ENCODE measurements around the gene AIF1. TPM values are rescaled to one million over a fixed set of nuclear protein-coding genes. Genes with fewer than 3 reads are reported as not detected.
A peak's percentile ranks its signal among the peaks of the same experiment; 100 is the strongest.
"Not testable (repeated sequence)": the region's sequence is repeated elsewhere in the genome, so short reads cannot be mapped to it uniquely, and the experiment has no call there.

The AIF1 gene
- polyA plus RNA-seq, 4 donors, result 61.0 to 92.7 (median 73.5) TPM

GRCh38 chr6:31580438-31580740 lies 34.6 kb upstream of the AIF1 start:
- no peak for DNase-seq (ENCODE audit: low read depth in 4 of 4, low spot score in 2 of 4)

DNA sequence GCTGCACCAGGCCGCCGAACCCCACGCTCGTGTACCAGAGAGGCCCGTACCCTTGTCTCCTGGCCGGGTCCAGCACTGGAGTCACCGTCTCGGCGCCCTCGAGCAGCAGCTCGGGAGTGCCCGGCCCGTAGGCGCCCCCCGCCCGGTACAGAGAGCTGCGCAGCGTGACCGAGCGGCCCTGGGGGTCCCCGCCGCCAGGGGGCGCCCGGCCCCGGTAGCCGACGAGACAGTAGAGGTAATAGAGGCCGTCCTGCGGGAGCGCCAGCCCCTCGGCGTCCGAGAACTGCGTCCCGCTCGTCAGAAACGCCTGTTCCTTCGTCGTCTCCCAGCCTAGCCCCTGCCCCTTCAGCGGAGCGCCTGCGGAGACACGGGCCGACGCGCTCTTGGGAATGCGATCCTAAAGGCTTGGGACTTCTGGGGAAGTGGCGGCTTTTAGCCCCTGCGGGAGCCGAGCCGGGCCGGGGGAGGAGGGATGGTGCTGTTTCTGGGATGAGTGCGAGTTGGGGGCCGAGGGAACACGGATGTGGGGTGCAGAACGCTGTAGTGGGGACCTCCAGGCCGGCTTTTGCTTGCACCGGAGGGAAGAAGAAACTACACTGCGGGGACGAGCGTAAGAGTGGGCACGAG lies 34.1 kb upstream of the AIF1 start:
- peak; percentile 63 to 80 (median 73) for DNase-seq (ENCODE audit: low read depth in 4 of 4, low spot score in 2 of 4)

DNA sequence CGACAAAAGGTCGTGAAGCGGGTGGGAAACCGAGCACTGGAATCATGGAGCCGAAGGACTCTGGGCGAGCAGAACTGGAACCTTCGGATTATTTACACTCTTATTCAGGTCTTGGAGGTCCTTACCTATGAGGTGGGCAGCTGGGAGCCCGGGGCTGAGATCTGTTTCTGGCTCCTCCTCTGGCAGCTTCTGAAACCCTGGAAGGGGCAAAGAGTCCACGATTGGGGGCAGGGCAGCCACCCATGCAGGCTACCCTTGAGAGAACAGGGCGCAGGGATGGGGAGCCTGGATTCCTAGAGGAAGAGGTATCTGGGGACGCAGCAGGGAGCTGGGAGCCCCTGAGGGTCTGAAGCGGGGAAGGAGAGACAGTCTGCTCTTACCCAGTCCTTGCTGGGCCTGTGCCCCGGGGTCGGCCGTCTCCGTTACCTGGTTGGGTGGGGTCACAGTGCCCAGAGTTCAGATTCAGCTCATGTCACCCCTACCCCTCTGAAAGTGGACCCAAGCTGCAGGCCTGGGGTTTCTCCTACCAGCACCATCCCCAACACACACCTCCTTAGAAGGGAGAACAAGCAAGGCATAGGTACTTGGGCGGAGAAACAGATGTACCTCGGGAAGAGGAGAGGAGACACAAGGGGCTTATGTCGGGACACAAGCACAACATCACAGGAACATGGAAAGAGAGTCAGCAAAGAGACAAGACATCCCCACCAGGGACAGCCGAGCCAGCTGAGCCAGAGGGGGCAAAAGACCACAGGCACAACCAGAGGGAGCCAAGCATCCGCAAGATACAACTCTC lies 33.4 kb upstream of the AIF1 start:
- peak in 1 of 4 donors; percentile 28 for DNase-seq (ENCODE audit: low read depth in 4 of 4, low spot score in 2 of 4)

DNA sequence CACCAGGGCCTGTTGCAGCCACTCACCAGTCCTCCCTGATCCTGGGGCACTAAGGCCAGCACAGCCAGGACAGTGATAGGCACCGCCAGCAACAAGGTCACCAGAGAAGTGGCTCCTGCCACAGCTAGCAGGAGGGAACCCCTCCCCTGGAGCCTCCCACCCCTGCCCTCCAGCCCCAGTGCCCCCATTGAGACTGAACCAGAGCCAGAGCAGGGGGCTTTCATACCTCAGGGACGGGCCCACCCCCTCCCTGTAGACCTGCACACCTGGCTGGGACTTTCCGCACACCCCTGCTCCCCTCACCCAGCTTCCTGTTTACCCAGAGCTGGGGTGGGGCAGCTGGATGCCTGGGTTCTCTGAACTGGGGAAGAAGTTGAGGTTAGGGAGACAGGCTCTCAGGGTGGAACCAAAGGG lies 32.8 kb upstream of the AIF1 start, which contains the start of gene LTB:
TSS of gene LTB (minus strand) at position 195 of the 414 bp plus-strand sequence. CDS start at position 188, 7 bp downstream.
- no peak for DNase-seq (ENCODE audit: low read depth in 4 of 4, low spot score in 2 of 4)

DNA sequence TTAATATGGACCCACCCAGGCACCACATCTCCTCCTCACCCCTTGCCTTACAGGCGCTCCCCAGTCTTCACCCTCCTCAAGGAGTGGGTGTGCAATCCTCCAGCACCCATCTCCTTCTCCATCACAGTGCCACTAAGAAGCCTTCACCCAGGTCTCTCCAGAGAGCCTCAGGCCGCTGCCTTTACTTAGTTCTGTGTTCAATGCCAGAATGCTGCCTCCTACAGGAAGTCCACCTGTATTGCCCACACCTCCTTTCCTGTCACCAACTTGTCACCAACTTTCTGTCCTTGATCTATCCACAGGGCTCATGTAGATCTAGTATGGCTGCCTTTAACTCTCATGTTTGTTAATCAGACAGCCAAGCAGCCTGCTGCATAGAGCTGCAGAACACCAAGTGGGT lies 29.5 kb upstream of the AIF1 start:
- DNase-seq (ENCODE audit: low read depth in 4 of 4, low spot score in 2 of 4), result no peak

DNA sequence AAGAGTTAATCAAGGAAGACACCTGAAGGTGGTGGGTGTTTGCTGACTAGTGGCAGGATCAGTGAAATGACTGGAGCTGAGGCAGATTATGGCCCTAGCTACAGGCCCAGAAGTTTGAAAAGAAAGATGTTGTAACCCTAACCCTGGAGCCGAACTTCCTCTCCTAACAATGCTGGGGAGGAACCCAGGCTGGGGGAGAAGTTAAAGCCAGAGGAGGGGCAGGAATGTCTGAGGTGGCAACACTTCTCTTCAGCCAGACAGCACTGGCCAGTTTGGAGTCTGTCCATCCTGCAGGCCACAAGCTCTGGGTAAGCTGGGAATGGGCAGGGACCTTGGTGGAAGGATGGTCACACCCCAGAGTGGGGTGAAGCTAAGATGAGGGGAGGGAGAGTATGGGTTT lies 29.0 kb upstream of the AIF1 start, which contains the start of gene LST1:
TSS of gene LST1 (plus strand) at position 270 of the 400 bp plus-strand sequence. CDS start 1,023 bp downstream, outside the sequence.
- no peak for DNase-seq (ENCODE audit: low read depth in 4 of 4, low spot score in 2 of 4)

- DNase-seq (ENCODE audit: low read depth in 4 of 4, low spot score in 2 of 4), result no peak
Observed at GRCh38 chr6:31586599-31587281, 28.3 kb upstream of the AIF1 start.

DNA sequence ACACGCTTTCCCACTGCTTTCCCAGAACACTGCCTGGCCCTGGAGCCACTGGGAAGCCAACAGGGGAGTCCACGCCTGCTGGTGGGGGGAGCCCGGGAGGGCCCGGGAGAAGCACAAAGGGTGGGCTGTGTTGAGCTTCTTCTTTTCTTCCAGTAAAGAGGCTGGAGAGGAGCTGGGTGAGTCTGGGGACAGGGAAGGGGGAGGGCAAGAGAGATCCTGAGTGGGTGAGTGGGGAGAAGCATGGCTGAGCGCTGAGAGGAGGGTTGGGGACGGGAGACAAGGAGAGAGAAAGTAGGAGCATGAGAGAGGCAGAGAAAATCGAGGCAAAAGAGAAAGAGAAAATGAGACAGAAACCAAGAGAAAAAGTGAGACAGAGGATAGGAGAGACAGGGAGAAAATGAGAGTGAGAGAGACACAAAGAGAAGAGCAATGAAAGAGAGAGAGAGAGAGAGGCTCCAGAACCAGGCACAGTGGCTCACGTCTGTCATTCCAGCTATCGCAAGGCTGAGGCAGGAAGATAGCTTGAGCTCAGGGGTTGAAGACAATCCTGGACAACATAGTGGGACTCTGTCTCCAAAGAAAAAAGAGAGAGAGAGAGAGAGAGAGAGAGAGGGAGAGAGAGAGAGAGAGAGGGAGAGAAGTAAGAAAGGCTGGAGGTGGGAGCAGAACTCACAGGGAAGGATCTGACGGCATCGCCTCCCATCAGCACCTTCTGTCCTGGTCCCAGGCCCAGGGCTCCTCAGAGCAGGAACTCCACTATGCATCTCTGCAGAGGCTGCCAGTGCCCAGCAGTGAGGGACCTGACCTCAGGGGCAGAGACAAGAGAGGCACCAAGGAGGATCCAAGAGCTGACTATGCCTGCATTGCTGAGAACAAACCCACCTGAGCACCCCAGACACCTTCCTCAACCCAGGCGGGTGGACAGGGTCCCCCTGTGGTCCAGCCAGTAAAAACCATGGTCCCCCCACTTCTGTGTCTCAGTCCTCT lies 26.9 kb upstream of the AIF1 start:
- no peak for DNase-seq (ENCODE audit: low read depth in 4 of 4, low spot score in 2 of 4)

DNA sequence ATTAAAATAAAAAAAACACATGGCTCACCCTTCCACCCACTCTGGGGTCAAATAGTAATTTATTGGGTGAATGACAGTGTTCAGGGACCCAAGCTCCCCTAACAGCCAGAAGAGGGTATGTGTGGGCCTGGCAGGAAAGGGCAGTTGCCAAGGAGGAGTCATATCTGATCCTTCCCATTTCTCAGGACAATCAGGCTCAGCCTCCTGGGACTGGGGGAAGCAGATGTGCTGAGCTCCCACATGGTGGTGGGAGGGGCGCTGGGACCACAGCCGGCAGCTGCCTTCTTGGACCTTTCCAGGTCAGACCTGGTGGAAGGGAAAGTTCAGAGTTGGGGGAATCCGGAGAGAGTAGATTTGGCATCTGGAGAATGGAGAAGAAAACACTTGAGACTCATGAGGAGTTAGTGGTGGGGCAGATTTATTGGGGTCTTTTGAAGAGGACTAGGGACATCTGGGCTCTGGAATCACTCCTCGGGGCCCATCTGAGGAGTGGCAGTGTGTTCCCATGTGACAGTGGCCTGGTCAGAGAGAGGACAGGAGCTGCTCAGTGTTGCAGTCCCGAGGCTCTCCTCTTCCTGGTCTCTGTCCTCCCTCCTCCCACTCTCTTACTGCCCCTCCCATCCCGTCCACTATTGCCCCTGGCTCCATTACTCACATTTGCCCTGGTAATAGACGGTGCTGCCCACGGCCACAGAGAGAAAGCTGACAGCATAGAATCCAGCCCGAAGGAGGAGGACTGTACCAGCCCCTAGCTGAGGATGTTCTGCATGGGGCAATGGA lies 26.0 kb upstream of the AIF1 start:
- no peak for DNase-seq (ENCODE audit: low read depth in 4 of 4, low spot score in 2 of 4)

DNA sequence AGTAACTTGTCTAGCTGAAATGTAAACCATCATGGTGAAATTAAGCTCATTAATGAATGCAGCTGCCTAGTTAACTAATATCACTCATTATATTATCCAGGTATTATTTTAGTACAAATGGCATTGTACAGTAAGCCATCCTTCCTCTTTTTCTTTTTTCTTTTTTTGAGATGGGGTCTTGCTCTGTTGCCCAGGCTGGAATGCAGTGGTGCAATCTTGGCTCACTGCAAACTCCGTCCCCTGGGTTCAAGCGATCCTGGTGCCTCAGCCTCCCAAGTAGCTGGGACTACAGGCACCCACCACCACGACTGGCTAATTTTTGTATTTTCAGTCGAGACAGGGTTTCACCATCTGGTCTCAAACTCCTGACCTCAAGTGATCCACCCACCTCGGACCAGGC lies 24.3 kb upstream of the AIF1 start:
- DNase-seq (ENCODE audit: low read depth in 4 of 4, low spot score in 2 of 4), result not testable (repeated sequence)

- no peak for DNase-seq (ENCODE audit: low read depth in 4 of 4, low spot score in 2 of 4)
Observed at GRCh38 chr6:31592396-31592771, 22.6 kb upstream of the AIF1 start.

GRCh38 chr6:31597006-31597405 lies 18.0 kb upstream of the AIF1 start:
- no peak for DNase-seq (ENCODE audit: low read depth in 4 of 4, low spot score in 2 of 4)

GRCh38 chr6:31607317-31607716 lies 7.7 kb upstream of the AIF1 start:
- no peak for DNase-seq (ENCODE audit: low read depth in 4 of 4, low spot score in 2 of 4)

- DNase-seq (ENCODE audit: low read depth in 4 of 4, low spot score in 2 of 4), result no peak
Observed at GRCh38 chr6:31609519-31610406, 5.3 kb upstream of the AIF1 start.

DNA sequence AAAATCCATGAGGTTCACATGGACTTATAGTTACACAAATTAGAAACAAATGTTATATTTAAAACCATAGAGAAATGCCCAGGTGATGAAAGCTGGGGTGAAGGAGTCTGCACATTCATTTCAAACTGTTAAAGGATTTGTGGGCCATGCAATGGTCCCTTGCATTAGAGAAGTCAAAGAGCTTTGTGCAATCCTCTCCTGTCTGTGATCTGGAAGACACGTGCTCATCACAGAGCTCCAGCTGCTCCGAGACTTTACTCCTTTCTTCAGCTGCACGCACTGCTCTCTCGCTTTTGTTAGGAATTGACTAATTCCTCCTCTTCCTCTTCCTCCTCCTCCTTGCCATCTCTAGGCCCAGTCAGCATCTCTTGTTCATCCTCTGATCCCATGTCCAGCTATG lies 4.1 kb upstream of the AIF1 start:
- DNase-seq (ENCODE audit: low read depth in 4 of 4, low spot score in 2 of 4), result no peak

DNA sequence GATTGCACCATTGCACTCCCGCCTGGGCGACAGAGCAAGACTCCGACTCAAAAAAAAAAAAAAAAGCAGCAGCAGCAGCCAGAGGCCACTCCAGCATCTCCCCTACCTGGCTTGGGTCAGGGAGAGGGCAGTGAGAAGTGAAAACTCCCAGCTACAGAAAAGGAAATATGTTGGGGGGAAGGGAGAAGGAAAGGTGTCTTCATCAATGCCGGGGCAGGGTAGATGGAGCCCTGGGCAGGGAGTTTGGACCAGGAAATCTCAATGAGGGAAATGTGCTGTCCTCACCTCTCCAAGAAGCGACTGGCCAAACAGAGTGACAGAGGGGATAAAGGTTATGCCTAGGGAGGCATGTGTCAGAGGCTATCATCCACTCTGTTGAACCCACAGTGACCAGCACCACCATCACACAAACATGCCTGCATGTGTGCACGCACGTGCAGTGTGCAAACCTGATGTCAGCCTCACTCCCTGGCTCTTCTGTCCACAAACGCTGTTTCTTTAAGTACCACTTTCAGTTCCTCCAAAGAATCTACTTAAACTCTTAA lies 887 bp upstream of the AIF1 start:
- DNase-seq (ENCODE audit: low read depth in 4 of 4, low spot score in 2 of 4), result no peak

- no peak for DNase-seq (ENCODE audit: low read depth in 4 of 4, low spot score in 2 of 4)
Observed at GRCh38 chr6:31615748-31616147, 714 bp downstream of the AIF1 start.

DNA sequence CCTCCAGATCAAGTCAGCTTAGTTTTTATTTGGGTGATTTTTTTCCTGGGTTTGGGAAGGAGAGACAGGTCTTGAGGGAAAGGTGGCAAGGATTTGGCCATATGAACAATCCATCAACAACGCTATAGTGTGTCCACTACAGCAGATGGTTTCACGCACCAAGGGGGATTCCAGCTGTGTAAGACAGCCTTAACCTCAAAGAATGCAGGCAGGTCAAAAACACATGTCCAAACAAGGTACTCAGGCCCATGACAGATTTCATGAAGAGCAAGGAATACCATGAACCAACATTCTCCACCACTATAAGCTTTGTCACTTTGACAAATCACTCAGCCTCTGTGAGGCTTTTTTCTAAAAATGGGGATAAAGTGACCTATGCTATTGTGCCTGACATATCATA lies 2.0 kb downstream of the AIF1 start:
- no peak for DNase-seq (ENCODE audit: low read depth in 4 of 4, low spot score in 2 of 4)

All from left renal cortex interstitium (tissue), 4 donors.